Esophagus squamous epithelium (tissue), 4 donors: Measurements from ENCODE around the gene GABRP.

ENCODE experiments used
- POLR2A ChIP-seq, 4 donors: fragments of 450-650 bp; IDR thresholded peaks; one replicate each; pipeline ENCODE4 v1.6.1; 2017; ENCODE audit warnings: antibody characterized with exemption in 4 of 4, mild to moderate bottlenecking in 4 of 4, moderate library complexity in 3 of 4
- TF ChIP-seq, protein P1 (sequence below), 6 experiments: fragments of 450-650 bp in 4 of 6; fragments of 200-600 bp in 2 of 6; sonication (generic) in 2 of 6; IDR thresholded peaks; one replicate each; pipeline ENCODE4 v1.5.1; 2016 to 2019; ENCODE audit warnings: antibody characterized with exemption in 6 of 6, mild to moderate bottlenecking in 4 of 6, moderate library complexity in 4 of 6

DNA sequence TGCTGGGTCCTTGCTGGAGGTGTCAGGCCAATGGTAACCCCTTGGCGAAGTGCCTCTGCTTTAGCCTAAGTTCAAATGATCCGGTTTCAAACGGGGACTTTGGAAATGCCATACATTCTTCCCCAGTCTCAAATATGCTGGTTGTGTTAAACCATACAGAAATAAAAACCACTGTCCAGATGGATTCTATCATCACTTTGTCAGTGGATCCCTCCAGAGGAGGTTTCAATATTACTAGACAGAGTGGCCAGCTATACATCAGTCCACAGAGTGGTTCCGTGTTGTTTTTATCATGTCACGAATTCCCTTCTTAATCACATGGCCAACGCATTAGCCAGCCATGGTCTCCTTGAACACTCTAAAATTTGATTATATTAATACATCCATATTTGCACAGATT, 71.0 kb downstream of the GABRP start:
- TF ChIP-seq POLR2A (IDR thresholded peaks at IDR 0.05): no peak
- TF ChIP-seq, protein P1, sequence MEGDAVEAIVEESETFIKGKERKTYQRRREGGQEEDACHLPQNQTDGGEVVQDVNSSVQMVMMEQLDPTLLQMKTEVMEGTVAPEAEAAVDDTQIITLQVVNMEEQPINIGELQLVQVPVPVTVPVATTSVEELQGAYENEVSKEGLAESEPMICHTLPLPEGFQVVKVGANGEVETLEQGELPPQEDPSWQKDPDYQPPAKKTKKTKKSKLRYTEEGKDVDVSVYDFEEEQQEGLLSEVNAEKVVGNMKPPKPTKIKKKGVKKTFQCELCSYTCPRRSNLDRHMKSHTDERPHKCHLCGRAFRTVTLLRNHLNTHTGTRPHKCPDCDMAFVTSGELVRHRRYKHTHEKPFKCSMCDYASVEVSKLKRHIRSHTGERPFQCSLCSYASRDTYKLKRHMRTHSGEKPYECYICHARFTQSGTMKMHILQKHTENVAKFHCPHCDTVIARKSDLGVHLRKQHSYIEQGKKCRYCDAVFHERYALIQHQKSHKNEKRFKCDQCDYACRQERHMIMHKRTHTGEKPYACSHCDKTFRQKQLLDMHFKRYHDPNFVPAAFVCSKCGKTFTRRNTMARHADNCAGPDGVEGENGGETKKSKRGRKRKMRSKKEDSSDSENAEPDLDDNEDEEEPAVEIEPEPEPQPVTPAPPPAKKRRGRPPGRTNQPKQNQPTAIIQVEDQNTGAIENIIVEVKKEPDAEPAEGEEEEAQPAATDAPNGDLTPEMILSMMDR (IDR thresholded peaks at IDR 0.05): no peak
